GM21526 (cell line): ENCODE results near the gene MUC13.

Experiments
- ATAC-seq: cut with Tn5 transposase; IDR thresholded peaks from one replicate; pipeline ENCODE4 v1.9.1; 2021; ENCODE audit warnings: moderate library complexity; ENCODE audit not compliant: unreplicated experiment, low FRiP score

Gene MUC13

DNA sequence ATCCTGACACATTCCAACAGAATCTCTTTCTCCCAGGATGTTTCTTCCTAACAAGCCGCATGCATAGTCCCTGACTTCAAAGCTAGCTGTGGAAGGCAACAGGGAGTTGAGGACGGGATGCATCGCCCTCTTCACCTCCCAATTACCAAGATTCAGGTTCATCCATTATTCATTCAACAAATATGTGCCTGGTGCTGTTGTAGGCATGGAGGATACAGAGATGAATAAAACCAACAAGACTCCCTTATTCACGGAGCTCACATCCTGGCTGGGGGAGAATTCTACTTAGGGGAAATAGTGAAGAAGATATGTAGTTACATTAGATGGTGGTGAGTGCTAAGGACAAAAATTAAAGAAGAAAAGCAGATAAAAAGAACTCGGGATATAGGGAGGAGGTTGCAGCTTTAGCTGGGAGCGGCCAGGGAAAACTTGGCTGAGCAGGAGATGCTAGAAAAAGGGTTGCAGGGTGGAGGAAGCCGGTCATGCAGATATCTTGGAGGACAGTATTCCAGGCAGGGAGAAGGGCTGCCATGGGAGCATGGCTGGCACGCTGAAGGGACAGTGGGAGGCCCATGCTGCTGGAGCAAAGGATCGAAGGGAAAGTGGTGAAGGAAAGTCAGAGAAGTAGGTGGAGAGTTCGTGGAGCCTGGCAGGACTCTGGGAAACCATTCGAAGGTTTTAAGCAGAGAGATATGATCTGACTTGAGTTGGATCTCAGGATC, 52.4 kb downstream of the MUC13 start:
- no peak for ATAC-seq

DNA sequence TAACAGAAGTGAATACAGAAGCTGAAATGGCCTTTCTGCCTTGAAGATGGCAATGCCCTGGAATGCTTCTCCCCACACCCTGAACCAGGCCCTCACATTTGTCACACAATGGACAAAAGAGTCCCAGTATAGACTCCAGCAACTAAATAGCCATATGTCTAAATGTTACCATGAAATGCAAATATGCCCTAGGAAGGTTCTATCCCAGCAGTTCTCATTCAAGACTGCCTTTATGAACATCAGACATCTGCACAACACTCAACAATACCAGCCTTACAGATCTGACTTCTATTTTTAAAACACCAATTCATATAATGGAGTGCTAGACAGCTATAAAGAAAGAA, 55.2 kb downstream of the MUC13 start:
- ATAC-seq = no peak

DNA sequence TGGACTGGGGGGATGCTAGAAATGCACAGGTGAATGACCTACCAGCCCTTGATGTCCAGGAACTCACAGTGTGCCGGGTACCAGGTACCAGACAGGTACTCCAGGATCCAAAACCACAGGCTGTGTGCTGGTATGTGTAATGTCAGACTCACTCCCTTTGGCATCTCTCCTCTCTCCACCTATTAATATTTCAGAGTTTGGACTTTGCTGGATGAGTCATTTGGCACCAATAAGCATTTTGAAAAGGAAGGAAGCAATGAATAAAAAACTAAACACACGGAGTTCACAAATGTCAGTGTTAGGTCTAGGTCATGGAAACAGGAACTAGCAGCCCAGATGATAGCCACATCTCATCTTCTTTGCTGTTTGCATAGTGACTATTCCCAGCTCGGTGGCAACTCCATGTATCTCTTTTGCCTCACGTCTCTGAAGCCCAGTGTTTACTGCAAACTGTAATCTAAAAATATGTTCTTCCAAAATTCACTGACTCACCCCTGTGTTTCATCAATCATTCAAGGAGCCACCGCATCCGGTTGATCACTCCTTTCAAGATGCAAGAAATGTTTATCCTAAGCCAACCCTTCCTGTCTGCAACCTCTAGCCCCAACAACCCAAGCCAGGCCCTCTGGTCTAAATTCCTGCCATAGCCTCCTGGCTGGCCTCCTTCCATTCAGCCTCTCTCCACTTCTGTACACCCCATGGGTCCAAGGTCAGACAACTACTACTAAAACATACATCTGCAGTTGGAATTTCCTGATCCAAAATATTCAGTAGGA, 55.8 kb downstream of the MUC13 start:
- ATAC-seq = no peak

DNA sequence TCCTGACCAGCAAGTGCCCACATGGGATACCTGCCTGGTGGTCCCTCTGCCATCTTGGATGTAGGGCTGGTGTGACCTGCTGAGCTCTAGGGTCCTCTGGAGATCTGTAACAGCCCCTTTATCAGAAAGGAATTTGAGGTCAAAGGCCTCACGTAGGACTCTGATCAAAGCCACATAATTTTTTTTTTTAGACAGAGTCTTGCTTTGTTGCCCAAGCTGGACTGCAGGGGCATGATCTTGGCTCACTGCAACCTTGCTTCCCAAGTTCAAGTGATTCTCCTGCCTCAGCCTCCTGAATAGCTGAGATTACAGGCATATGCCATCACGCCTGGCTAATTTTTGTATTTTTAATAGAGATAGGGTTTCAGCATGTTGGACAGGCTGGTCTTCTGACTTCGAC, 56.9 kb downstream of the MUC13 start:
- no peak for ATAC-seq

DNA sequence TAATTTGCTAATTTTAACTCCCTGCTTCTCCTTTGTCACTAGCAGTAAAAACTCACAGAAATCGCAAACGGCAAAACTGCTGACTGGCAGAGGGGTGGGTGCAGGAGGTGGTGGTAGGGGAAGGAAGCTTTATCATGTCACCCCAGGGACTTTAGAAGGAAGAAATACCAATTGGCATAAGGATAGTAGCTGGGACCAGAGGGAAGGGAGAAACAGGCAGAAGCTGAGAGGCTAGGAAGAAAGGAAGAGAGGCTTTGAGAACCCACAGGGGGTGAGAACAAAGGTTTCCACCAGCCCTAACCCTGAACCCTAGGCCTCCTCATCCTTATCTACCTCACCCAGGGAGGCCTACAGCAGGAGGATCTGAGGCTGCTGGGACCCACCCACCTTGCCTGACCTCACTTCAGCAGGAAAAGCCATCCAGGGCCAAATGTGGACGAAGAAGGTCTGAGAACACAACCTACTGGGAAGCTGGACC, 58.1 kb downstream of the MUC13 start:
- ATAC-seq = no peak

DNA sequence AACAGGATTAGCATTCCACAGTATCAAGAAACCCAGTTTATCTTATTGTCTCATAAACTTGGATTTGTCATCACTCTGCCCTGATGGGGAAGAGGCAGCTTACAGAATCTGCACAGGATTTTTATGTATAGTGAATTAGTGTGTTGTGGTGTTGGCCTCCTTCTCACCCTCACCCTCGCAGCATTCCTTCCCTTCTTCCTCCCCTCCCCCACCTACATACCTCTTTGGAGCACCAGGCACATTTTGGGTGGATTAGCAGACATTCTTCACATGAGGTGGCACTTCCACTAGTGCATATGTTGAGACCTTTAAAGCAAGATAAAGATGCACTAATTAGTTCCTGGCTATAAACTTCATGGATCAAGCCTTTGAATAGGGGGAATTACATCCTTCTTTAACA, 61.3 kb downstream of the MUC13 start:
- ATAC-seq = no peak

DNA sequence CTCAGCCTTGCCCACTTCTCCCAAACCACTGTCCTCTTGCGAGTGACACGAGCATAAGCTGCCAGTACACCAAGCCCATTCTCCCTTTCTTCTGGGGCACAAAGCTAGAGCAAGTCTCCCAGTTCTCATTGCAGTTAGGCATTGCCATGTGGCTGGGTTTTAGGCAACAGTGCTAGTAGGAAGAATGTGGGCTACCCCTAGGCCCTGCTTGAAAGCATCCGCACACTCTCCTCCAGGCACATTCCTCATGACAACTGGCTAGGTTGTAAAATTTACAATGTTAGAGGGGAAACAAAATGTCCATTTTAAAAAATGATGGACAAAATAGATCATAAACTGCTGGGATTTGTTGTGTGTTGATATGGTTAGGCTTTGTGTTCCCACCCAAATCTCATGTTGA, 67.0 kb downstream of the MUC13 start:
- no peak for ATAC-seq

DNA sequence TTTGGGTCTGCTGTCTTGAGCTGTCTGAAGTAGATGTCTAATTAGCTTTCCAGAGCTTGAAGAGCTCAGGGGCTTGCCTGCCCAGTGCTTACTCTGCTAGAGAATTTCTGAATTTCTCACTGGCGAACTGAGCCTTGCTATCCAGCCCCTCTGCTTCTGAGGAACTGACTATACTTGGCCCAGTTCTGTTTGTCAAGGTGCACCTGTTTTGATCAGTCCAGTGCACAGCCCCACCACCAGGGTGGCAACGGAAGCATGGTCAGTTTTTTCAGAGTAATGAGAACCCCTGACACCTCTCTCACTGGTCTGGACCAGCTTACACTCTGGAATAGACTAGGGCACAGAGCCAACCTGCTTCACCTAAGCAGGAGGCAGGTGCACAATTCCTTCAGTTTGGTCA, 72.5 kb downstream of the MUC13 start:
- ATAC-seq = no peak

DNA sequence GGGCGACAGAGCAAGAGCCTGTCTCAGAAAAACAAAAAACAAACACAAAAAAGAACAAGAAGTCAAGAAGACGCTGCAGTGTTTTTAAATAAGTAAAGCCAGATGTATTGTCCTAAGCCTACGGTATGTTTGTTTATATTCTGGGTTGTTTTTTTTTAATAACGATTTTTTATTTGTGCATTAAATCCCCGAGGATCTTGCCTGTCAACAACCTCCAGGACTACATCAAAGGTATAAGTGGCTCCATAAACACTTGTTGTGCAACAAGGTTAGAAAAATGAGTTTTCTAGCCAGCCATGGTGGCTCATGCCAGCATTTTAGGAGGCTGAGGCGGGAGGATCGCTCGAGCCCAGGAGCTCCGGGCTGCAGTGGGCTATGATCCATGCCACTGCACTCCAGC, 73.5 kb downstream of the MUC13 start:
- ATAC-seq = no peak

DNA sequence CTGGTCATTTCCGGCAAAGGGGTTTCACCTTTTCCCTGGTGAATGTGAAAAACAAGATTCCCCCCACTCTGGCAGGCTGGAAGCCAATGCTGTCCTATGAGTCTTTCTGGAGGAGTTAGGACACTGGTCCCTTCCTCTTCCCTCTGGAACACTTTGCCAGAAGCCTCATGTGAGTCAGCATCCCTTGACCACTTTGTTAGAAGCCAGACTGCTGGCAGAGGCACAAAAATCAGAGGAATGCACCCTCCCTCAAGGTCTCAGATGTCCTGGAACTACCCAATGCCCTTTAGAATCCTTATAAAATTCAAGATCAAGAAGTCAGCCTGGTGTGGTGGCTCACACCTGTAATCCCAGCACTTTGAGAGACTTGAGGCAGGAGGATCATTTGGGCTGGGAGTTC, 74.0 kb downstream of the MUC13 start:
- no peak for ATAC-seq

DNA sequence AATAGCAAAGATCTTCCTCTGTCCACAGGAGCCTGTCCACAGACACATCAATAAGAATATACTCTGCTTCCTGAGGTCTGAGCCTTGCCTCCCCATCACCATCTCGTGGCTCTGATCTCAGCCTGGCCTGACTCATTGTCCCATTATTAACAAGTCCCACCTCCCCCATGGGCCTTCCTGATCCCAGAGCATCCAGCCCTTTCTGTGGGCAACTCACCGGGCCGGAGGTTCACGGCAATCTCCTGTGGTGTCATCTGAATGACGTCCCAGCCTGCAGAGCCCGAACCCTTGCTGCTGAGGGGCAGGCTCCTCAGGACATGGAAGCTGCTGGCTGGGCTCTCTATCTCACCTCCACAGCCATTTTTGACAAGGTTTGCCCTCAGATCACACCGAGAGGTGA, 75.5 kb downstream of the MUC13 start:
- no peak for ATAC-seq

DNA sequence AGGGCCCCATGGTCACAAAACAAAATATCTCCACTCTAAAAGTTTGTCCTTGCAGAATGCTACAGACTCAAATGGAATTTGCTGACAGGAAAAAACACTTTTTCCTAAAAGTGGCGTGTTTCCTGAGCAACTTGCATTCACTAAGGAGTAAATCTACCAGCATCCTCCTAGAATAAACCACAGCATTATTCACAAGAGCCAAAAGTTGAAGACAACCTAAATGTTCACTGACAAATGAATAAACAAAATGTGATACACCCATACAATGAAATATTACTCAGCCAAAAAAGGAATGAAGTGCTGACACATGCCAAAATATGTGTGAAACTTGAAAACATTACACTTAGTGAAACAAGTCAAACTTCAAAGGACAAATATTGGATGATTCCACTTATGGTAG, 76.3 kb downstream of the MUC13 start:
- ATAC-seq = no peak

DNA sequence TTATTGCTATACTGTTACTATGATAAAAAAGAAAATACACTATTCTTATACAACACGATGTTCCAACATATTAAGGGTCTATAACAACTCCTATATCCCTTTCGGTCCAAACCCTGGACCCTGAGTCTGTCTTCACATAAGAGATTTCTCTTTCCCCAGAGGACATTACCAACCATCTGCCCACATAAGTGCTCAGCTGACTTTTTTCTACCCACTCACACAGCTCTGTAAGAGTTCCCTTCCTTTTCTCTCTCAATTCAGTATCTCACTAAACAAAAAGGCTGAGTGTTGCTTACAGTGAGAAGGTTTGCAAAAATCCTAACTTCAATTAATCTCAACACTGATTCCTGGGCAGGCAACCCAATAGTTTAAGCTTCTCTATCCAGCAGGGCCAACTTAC, 77.9 kb downstream of the MUC13 start:
- no peak for ATAC-seq
